Measurements from ENCODE around the gene CMBL.

DNA sequence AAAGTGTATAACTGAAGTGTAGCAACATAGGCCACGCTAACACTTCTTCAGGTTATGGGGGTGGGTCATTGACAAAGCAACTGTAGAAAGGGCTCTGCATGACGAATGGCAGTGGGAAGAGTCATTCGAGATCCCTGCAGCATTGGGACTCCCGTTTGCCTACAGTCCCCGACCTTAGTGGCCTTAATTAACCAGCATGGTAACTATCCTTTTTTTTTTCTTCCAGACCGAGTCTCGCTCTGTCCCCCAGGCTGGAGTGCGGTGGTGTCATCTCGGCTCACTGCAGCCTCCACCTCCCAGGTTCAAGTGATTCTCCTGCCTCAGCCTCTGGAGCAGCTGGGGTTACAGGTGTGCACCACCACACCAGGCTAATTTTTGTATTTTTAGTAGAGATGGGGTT, 14.2 kb upstream of the CMBL start:
- TF ChIP-seq, protein P1, sequence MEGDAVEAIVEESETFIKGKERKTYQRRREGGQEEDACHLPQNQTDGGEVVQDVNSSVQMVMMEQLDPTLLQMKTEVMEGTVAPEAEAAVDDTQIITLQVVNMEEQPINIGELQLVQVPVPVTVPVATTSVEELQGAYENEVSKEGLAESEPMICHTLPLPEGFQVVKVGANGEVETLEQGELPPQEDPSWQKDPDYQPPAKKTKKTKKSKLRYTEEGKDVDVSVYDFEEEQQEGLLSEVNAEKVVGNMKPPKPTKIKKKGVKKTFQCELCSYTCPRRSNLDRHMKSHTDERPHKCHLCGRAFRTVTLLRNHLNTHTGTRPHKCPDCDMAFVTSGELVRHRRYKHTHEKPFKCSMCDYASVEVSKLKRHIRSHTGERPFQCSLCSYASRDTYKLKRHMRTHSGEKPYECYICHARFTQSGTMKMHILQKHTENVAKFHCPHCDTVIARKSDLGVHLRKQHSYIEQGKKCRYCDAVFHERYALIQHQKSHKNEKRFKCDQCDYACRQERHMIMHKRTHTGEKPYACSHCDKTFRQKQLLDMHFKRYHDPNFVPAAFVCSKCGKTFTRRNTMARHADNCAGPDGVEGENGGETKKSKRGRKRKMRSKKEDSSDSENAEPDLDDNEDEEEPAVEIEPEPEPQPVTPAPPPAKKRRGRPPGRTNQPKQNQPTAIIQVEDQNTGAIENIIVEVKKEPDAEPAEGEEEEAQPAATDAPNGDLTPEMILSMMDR (IDR thresholded peaks at IDR 0.05; ENCODE audit: low read depth, low read length, poor library complexity, severe bottlenecking), result no peak
- no peak for TF ChIP-seq EZH2phosphoT487 (IDR thresholded peaks at IDR 0.05; ENCODE audit: borderline replicate concordance, low read length)

All from DOHH2 (cell line).